ENCODE data around the gene NEDD4L.

- TF ChIP-seq GABPA (IDR thresholded peaks at IDR 0.05; ENCODE audit: low read depth) (no peak), CTCF (IDR thresholded peaks at IDR 0.05) (no peak)
Measured at GRCh38 chr18:58104096-58104495, 60.1 kb downstream of the NEDD4L start.

Measured in SK-N-SH (cell line).